ENCODE results near the gene CTRB2.

GRCh38 chr16:75203667-75204409 lies 3.1 kb downstream of the CTRB2 start:
- no peak for TF ChIP-seq CTCF (IDR thresholded peaks at IDR 0.05; ENCODE audit: low read length)
- TF ChIP-seq EZH2 (IDR thresholded peaks at IDR 0.05; ENCODE audit: borderline replicate concordance, low read length), result no peak
